H1 (cell line): ENCODE measurements around the gene LNPK. TPM values are rescaled to one million over a fixed set of nuclear protein-coding genes. Genes with fewer than 3 reads are reported as not detected.

ENCODE experiments used
- PHF8 ChIP-seq: fragments of 200-600 bp; sonication (generic); conservative IDR thresholded peaks from 2 replicates; pipeline ENCODE4 v1.7.1; 2012; ENCODE audit warnings: low read depth, mild to moderate bottlenecking, inconsistent platforms, low read length, moderate library complexity
- RXRA ChIP-seq: IDR thresholded peaks from 2 replicates; pipeline ENCODE4 v1.6.1; 2011; ENCODE audit warnings: low read depth, mild to moderate bottlenecking, low read length, moderate library complexity; ENCODE audit not compliant: insufficient read depth
- ZNF274 ChIP-seq: IDR thresholded peaks from 2 replicates; pipeline ENCODE4 v1.7.0; 2012; ENCODE audit warnings: low read length, borderline replicate concordance; ENCODE audit errors: extremely low read depth
- polyA plus RNA-seq, 7 experiments: library from polyadenylated mRNA; depleted of rRNA in 3 of 7; stranded (reverse) in 5 of 7; unstranded in 2 of 7; fragments of >200 nt in 5 of 7; fragments of 200-250 nt in 2 of 7; gene quantifications; 1 replicate in 5 of 7; 2 replicates in 1 of 7; 4 replicates in 1 of 7; pipeline versions ENCODE4 v1.2.1 to v1.2.3, GENCODE V29; 2011 to 2013; ENCODE audit warnings: missing spikeins in 2 of 7, mixed read lengths in 2 of 7
- total RNA-seq: library from RNA; stranded (reverse); fragmentation: NEBNext Ultra II Directional; extraction: Animal tissue kit (Norgen Biotek cat#: 25700); gene quantifications from 2 replicates; pipeline ENCODE4 v1.2.1, GENCODE V29; 2021
- TF ChIP-seq, protein P1 (sequence below): fragments of 300-600 bp; sonication (generic); IDR thresholded peaks from 2 replicates; pipeline ENCODE4 v1.7.1; 2012; ENCODE audit warnings: low read length, moderate library complexity, mild to moderate bottlenecking, inconsistent platforms; ENCODE audit not compliant: insufficient replicate concordance

Gene LNPK
- total and polyA plus RNA-seq, 2 of the 8 experiments (the other 6 are each of a cell fraction or from before 2014, with no cell fraction given), result 3.1 to 10.3 TPM

DNA sequence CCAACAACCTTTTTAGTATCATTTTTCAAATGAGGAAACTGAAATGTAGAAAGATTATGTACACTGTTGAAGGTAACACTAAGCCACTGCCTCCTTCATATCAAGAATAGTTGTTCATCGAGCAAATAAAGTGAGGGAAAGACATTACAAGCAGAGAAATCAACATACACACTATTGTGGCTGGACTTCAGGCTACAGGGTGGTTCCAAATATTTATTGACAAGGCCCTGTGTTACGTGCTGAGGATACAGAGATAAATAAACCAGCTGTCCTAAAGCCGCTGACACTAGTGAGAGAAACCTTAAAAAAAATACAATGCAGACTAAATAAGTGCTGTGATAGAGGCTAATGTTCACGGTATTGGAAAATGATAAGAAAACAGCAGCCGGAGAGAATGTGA is 1.9 kb upstream of the LNPK start (continued):
- TF ChIP-seq, protein P1, sequence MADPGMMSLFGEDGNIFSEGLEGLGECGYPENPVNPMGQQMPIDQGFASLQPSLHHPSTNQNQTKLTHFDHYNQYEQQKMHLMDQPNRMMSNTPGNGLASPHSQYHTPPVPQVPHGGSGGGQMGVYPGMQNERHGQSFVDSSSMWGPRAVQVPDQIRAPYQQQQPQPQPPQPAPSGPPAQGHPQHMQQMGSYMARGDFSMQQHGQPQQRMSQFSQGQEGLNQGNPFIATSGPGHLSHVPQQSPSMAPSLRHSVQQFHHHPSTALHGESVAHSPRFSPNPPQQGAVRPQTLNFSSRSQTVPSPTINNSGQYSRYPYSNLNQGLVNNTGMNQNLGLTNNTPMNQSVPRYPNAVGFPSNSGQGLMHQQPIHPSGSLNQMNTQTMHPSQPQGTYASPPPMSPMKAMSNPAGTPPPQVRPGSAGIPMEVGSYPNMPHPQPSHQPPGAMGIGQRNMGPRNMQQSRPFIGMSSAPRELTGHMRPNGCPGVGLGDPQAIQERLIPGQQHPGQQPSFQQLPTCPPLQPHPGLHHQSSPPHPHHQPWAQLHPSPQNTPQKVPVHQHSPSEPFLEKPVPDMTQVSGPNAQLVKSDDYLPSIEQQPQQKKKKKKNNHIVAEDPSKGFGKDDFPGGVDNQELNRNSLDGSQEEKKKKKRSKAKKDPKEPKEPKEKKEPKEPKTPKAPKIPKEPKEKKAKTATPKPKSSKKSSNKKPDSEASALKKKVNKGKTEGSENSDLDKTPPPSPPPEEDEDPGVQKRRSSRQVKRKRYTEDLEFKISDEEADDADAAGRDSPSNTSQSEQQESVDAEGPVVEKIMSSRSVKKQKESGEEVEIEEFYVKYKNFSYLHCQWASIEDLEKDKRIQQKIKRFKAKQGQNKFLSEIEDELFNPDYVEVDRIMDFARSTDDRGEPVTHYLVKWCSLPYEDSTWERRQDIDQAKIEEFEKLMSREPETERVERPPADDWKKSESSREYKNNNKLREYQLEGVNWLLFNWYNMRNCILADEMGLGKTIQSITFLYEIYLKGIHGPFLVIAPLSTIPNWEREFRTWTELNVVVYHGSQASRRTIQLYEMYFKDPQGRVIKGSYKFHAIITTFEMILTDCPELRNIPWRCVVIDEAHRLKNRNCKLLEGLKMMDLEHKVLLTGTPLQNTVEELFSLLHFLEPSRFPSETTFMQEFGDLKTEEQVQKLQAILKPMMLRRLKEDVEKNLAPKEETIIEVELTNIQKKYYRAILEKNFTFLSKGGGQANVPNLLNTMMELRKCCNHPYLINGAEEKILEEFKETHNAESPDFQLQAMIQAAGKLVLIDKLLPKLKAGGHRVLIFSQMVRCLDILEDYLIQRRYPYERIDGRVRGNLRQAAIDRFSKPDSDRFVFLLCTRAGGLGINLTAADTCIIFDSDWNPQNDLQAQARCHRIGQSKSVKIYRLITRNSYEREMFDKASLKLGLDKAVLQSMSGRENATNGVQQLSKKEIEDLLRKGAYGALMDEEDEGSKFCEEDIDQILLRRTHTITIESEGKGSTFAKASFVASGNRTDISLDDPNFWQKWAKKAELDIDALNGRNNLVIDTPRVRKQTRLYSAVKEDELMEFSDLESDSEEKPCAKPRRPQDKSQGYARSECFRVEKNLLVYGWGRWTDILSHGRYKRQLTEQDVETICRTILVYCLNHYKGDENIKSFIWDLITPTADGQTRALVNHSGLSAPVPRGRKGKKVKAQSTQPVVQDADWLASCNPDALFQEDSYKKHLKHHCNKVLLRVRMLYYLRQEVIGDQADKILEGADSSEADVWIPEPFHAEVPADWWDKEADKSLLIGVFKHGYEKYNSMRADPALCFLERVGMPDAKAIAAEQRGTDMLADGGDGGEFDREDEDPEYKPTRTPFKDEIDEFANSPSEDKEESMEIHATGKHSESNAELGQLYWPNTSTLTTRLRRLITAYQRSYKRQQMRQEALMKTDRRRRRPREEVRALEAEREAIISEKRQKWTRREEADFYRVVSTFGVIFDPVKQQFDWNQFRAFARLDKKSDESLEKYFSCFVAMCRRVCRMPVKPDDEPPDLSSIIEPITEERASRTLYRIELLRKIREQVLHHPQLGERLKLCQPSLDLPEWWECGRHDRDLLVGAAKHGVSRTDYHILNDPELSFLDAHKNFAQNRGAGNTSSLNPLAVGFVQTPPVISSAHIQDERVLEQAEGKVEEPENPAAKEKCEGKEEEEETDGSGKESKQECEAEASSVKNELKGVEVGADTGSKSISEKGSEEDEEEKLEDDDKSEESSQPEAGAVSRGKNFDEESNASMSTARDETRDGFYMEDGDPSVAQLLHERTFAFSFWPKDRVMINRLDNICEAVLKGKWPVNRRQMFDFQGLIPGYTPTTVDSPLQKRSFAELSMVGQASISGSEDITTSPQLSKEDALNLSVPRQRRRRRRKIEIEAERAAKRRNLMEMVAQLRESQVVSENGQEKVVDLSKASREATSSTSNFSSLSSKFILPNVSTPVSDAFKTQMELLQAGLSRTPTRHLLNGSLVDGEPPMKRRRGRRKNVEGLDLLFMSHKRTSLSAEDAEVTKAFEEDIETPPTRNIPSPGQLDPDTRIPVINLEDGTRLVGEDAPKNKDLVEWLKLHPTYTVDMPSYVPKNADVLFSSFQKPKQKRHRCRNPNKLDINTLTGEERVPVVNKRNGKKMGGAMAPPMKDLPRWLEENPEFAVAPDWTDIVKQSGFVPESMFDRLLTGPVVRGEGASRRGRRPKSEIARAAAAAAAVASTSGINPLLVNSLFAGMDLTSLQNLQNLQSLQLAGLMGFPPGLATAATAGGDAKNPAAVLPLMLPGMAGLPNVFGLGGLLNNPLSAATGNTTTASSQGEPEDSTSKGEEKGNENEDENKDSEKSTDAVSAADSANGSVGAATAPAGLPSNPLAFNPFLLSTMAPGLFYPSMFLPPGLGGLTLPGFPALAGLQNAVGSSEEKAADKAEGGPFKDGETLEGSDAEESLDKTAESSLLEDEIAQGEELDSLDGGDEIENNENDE, result no peak
- TF ChIP-seq PHF8, result no peak
- TF ChIP-seq RXRA, result no peak
- TF ChIP-seq ZNF274, result no peak
- TF ChIP-seq, all 59 proteins: peak for 0
